GM21447 (cell line): ENCODE data around the gene FAM185A.
"Not testable (repeated sequence)": the region's sequence is repeated elsewhere in the genome, so short reads cannot be mapped to it uniquely, and the experiment has no call there.

Source experiments
- ATAC-seq: cut with Tn5 transposase; IDR thresholded peaks from one replicate; pipeline ENCODE4 v1.9.1; 2021; ENCODE audit not compliant: unreplicated experiment

FAM185A gene

GRCh38 chr7:102776217-102776616 lies 27.4 kb downstream of the FAM185A start:
- ATAC-seq, result not testable (repeated sequence)

DNA sequence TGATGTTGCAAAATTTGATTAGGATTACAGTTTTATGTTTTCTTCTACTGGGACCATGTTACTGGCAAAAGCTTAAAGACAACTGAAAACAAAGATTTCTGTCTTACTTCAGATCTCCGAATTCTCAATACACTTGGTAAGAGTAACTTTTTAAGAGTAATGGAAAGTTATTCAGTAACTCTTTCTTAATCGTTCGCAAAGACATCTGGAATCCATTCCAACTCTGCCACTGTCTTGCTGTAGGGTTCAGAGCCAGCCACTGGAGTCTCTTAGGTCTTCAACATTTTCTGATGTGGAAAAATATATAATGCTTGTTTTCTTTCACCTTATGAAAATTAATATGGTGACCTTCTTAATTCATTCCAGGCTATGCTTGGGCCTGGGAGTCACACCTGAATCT lies 29.9 kb downstream of the FAM185A start:
- not testable (repeated sequence) for ATAC-seq

DNA sequence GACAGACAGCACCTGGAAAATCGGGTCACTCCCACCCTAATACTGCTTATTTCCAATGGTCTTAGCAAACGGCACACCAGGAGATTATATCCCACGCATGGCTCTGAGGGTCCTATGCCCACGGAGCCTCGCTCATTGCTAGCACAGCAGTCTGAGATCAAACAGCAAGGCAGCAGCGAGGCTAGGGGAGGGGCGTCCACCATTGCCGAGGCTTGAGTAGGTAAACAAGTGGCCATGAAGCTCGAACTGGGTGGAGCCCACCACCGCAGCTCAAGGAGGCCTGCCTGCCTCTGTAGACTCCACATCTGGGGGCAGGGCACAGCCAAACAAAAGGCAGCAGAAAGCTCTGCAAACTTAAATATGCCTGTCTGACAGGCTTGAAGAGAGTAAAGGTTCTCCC lies 32.1 kb downstream of the FAM185A start:
- ATAC-seq, result not testable (repeated sequence)

DNA sequence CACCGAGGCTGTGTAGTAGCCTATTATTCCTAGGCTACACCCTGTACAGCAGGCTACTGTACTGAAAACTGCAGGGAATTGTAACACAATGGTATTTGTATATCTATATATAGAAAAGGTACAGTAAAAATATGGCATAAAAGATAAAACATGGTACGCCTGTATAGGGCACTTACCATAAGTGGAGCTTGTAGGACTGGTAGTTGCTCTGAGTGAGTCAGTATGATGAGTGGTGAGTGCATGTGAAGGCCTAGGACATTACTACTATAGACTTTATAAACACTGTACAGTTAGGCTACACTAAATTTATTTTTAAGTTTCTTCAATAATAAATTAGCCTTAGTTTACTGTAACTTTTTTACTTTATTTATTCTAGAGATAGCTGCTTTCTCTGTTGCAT lies 40.0 kb downstream of the FAM185A start:
- not testable (repeated sequence) for ATAC-seq

- not testable (repeated sequence) for ATAC-seq
Measured at GRCh38 chr7:102790364-102791100, 41.7 kb downstream of the FAM185A start.

DNA sequence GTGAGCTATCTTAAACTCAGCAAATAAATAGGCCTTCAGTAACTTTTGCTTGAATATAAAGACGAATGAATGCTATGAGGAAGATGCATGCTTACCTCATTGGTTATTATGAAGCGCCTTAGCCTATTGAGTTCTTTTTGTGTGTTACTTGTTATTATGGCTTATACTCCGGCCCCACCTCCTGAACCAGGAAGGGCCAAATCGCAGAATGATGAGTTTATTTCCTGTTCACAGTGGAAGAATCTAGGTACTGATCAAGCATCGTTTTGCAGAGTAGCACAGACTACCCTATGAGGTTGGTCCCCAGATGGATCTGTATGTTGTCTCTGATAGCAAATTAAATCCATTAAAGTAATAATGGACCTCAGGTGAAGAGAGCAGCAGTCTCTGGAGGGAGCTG lies 42.6 kb downstream of the FAM185A start:
- ATAC-seq, result not testable (repeated sequence)

GRCh38 chr7:102791831-102792230 lies 43.0 kb downstream of the FAM185A start:
- ATAC-seq, result not testable (repeated sequence)

DNA sequence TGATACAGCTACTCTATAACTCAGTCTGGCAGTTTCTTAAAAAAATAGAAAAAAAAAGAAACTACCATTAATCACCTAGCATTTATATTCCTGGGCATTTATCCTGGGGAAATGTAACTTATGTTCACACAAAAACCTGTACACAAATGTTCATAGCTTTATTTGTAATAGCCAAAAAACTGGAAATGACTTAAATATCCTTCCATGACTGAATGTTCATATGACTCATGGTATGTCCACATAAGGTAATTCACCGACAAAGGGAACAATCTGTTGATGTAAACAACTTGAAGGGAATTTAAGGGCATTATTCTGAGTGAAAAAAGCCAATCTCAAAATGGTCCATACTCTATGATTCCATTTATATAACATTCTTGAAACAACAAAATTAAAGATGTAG lies 45.8 kb downstream of the FAM185A start:
- not testable (repeated sequence) for ATAC-seq

GRCh38 chr7:102795987-102796595 lies 47.3 kb downstream of the FAM185A start:
- ATAC-seq, result not testable (repeated sequence)

GRCh38 chr7:102806613-102807012 lies 57.8 kb downstream of the FAM185A start:
- no peak for ATAC-seq

DNA sequence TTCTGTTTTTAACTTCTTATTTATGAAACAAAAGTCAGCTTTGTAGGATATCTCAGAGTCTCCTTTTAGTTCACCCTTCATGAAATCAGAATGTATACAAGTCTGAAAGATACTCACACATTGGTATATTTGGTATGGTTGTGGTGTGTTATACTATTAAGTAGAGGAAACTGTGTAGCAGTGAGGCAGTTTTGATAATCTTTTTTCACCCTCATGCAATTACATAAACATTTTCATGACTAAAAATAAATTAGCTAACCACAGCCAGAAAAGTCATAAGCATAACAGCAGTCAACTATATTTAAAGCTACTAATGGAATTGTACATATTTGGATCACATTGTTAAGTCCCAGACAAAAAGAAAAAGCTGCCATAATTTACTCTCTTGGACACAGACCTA lies 62.1 kb downstream of the FAM185A start:
- no peak for ATAC-seq

- ATAC-seq, result no peak
Measured at GRCh38 chr7:102811942-102812678, 63.3 kb downstream of the FAM185A start.

GRCh38 chr7:102813191-102814024 lies 64.6 kb downstream of the FAM185A start:
- ATAC-seq, result no peak

- ATAC-seq, result no peak
Measured at GRCh38 chr7:102814025-102814471, 65.2 kb downstream of the FAM185A start.

- no peak for ATAC-seq
Measured at GRCh38 chr7:102817616-102818573, 69.1 kb downstream of the FAM185A start.

- ATAC-seq, result no peak
Measured at GRCh38 chr7:102819151-102819550, 70.4 kb downstream of the FAM185A start.

- ATAC-seq, result no peak
Measured at GRCh38 chr7:102821994-102822747, 73.4 kb downstream of the FAM185A start.

DNA sequence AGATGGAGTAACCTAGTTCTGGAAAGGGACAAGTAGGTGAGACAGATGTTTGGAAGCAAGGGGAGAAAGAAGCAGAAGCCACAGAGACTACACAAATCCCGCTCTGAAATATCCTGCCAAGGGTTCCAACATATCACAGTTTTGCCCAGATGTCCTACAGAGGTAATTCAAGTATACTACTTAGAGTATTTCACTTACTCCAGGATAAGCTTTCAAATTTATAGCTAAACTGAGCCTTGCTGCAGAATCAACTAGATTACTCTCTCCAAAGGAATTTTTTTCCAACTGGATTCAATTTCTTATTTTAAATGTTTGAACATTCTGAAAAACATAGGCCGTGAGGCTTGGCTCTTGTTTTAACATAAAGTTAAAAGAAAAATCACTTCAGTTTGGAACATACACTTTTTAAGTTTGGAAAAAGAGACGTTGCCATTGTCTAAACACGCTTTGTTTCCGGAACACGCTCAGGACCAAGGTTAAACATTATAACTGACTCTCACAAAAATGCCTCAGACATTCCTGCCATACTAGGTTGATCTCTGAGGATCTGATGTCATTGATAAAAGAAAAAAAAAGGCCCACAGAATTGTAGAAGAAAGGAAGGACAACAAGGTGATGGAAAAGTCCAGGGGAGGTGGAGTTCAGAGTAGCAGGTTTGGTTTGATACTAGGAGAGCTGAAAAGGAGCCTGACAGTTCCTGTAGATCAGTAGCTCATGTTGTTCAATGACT lies 74.8 kb downstream of the FAM185A start:
- ATAC-seq, result no peak
